SHP77 (cell line): Measurements from ENCODE around the gene ACBD7.

Experiments
- DNase-seq, 2 experiments: peaks; one replicate each; lab custom pipeline; 2025; lab: John Stamatoyannopoulos, UW

Gene ACBD7

GRCh38 chr10:15091418-15091817 is 2.8 kb upstream of the ACBD7 start:
- DNase-seq: no peak

GRCh38 chr10:15084502-15084922 is 4.1 kb downstream of the ACBD7 start:
- DNase-seq: no peak

- no peak for DNase-seq
Measured at GRCh38 chr10:15083674-15084501, 4.7 kb downstream of the ACBD7 start.

GRCh38 chr10:15075421-15075820 is 13.2 kb downstream of the ACBD7 start:
- DNase-seq: no peak

GRCh38 chr10:15072358-15072757 is 16.2 kb downstream of the ACBD7 start:
- DNase-seq: no peak

GRCh38 chr10:15069230-15069629 is 19.3 kb downstream of the ACBD7 start:
- DNase-seq: no peak

GRCh38 chr10:15068802-15069201 is 19.8 kb downstream of the ACBD7 start:
- DNase-seq: no peak

- DNase-seq: no peak
Measured at GRCh38 chr10:15067154-15067553, 21.4 kb downstream of the ACBD7 start.

GRCh38 chr10:15060638-15061037 is 27.9 kb downstream of the ACBD7 start:
- no peak for DNase-seq

GRCh38 chr10:15059914-15060313 is 28.7 kb downstream of the ACBD7 start:
- DNase-seq: no peak

GRCh38 chr10:15058689-15059088 is 29.9 kb downstream of the ACBD7 start:
- no peak for DNase-seq

- no peak for DNase-seq
Measured at GRCh38 chr10:15053061-15053460, 35.5 kb downstream of the ACBD7 start.

GRCh38 chr10:15052121-15052520 is 36.5 kb downstream of the ACBD7 start:
- no peak for DNase-seq

GRCh38 chr10:15049533-15049932 is 39.0 kb downstream of the ACBD7 start:
- no peak for DNase-seq

- DNase-seq: no peak
Measured at GRCh38 chr10:15046626-15047025, 42.0 kb downstream of the ACBD7 start.

GRCh38 chr10:15045380-15045779 is 43.2 kb downstream of the ACBD7 start:
- DNase-seq: no peak

- DNase-seq: no peak
Measured at GRCh38 chr10:15043674-15044073, 44.9 kb downstream of the ACBD7 start, which contains the start of gene OLAH. Gene OLAH (plus strand): TSS chr10:15043943. CDS start chr10:15047289, 3,346 bp downstream.

GRCh38 chr10:15038416-15038815 is 50.2 kb downstream of the ACBD7 start:
- DNase-seq: no peak

GRCh38 chr10:15037691-15038090 is 50.9 kb downstream of the ACBD7 start:
- DNase-seq: no peak

GRCh38 chr10:15035385-15036301 is 52.9 kb downstream of the ACBD7 start:
- no peak for DNase-seq

- no peak for DNase-seq
Measured at GRCh38 chr10:15027741-15028140, 60.8 kb downstream of the ACBD7 start.
